Small intestine (tissue), 7 donors: ENCODE data around the gene RRP12. TPM values are rescaled to one million over a fixed set of nuclear protein-coding genes. Genes with fewer than 3 reads are reported as not detected.
"Not testable (repeated sequence)": the region's sequence is repeated elsewhere in the genome, so short reads cannot be mapped to it uniquely, and the experiment has no call there.

Experiments used
- DNase-seq, 2 donors: peaks; one replicate each; pipeline versions ENCODE4 v3.0.0 to v3.0.0-alpha.2; 2013
- FAIRE-seq: peaks from 2 replicates; lab custom pipeline; 2012; peaks lifted over from hg19 to GRCh38; lab: Jason Lieb, UNC
- H3K27ac ChIP-seq, 3 donors: one replicate each; pipeline ENCODE4 v1.5.1; 2013; ENCODE audit warnings: low read length in 2 of 3, mild to moderate bottlenecking in 2 of 3, control low read depth in 1 of 3, inconsistent platforms in 1 of 3, low read depth in 1 of 3, moderate library complexity in 1 of 3
- H3K27me3 ChIP-seq, 3 donors: one replicate each; pipeline ENCODE4 v1.6.1; 2013; ENCODE audit warnings: low read length in 3 of 3, inconsistent platforms in 1 of 3; ENCODE audit not compliant: control insufficient read depth in 3 of 3, insufficient read depth in 3 of 3
- H3K36me3 ChIP-seq, 3 donors: one replicate each; pipeline ENCODE4 v1.6.1; 2013; ENCODE audit warnings: low read length in 3 of 3, inconsistent platforms in 1 of 3, low read depth in 1 of 3, mild to moderate bottlenecking in 1 of 3, moderate library complexity in 1 of 3; ENCODE audit not compliant: control insufficient read depth in 3 of 3, insufficient read depth in 2 of 3
- H3K4me1 ChIP-seq, 3 donors: one replicate each; pipeline ENCODE4 v1.6.1; 2013; ENCODE audit warnings: low read length in 2 of 3, inconsistent platforms in 1 of 3, low read depth in 1 of 3, mild to moderate bottlenecking in 1 of 3, moderate library complexity in 1 of 3; ENCODE audit not compliant: control insufficient read depth in 3 of 3, insufficient read depth in 2 of 3
- H3K4me3 ChIP-seq, 3 donors: one replicate each; pipeline ENCODE4 v1.5.1; 2013; ENCODE audit warnings: low read length in 3 of 3, control low read depth in 1 of 3, inconsistent platforms in 1 of 3, low read depth in 1 of 3, mild to moderate bottlenecking in 1 of 3, moderate library complexity in 1 of 3
- H3K9me3 ChIP-seq, 2 donors: one replicate each; pipeline ENCODE4 v1.6.1; 2013; ENCODE audit warnings: low read depth in 1 of 2, low read length in 1 of 2; ENCODE audit not compliant: control insufficient read depth in 2 of 2, insufficient read depth in 1 of 2
- WGBS, 3 donors: extraction: QIAGEN DNeasy Blood & Tissue Kit; methylation state at CpG; one replicate each; pipeline ENCODE4 v1.1.7; 2013; 5-methylcytosine and 5-hydroxymethylcytosine counted together
- polyA plus RNA-seq, 4 donors: library from polyadenylated mRNA; stranded (reverse) in 3 of 4; unstranded in 1 of 4; fragments of 200-250 nt in 3 of 4; fragments of 120-200 nt in 1 of 4; gene quantifications; one replicate each; pipeline versions ENCODE4 v1.2.1 to v1.2.3, GENCODE V29; 2013
- donor health status: healthy with polysubstance abuse.
- donor health status: control.
- donor health status: control.
- donor health status: Bipolar disorder and iron deficiency.
- donor health status: healthy.

RRP12 gene
- polyA plus RNA-seq, 4 donors: 6.0 to 24.5 (median 12.5) TPM

- WGBS, 3 donors: 87 to 91% (median 88%) methylated on average over 6 of the region's 6 CpGs
- not testable (repeated sequence) for H3K9me3 ChIP-seq, FAIRE-seq, DNase-seq, H3K27ac ChIP-seq, H3K4me3 ChIP-seq, H3K4me1 ChIP-seq, H3K27me3 ChIP-seq, H3K36me3 ChIP-seq
Measured at GRCh38 chr10:97343664-97344063, 57.5 kb downstream of the RRP12 start.

DNA sequence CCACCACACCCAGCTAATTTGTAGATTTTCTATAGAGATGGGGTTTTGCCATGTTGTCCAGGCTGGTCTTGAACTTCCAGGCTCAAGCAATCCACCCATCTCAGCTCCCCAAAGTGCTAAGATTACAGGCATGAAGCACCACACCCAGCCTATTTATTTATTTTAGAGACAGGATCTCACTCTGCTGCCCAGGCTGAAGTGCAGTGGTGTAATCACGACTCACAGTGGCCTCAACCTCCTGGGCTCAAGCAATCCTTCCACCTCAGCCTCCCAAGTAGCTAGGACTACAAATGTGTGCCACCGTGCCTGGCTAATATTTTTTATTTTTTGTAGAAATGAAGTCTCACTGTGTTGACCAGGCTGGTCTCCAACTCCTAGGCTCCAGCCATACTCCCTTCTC is 59.7 kb downstream of the RRP12 start:
- H3K4me1 ChIP-seq: no peaks in the 10 kb centered on the region
- no peak overlapping the region for H3K4me3 ChIP-seq
- no peaks in the 10 kb centered on the region for H3K36me3 ChIP-seq
- H3K9me3 ChIP-seq: no peaks in the 10 kb centered on the region
- no peaks in the 10 kb centered on the region for H3K27me3 ChIP-seq
- no peak for DNase-seq
- H3K27ac ChIP-seq: no peak overlapping the region
- no peak for FAIRE-seq
- WGBS, 3 donors: 68 to 73% (median 69%) methylated on average over 2 of the region's 2 CpGs

DNA sequence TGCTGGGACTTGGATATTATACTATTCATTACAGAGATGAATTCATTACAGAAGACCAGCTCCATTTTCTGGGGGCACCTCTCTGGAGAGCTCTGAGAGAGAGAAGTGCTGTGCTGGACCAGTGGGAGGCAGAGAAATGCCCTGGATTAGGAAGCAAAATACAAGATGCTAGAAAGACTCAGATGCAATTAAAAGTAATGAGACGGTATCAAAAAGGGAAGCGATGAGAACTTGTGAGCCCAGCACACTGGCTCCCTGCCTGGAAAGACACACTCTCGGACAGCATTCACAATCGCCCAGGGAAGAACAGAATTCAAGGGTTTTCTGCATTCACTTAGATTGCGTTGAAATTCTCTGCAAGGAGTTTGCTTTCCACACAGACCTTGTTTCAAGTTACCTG is 63.1 kb downstream of the RRP12 start:
- WGBS, 3 donors: 68 to 80% (median 71%) methylated on average over 5 of the region's 5 CpGs
- Histone ChIP-seq H3K27ac (no peak overlapping the region), H3K36me3 (no peaks in the 10 kb centered on the region), H3K9me3 (no peaks in the 10 kb centered on the region), H3K27me3 (peaks cover 0 to 5% (median 0%) of the 10 kb centered on the region in 3 donors), H3K4me1 (no peaks in the 10 kb centered on the region), H3K4me3 (no peak overlapping the region)
- DNase-seq (no peak), FAIRE-seq (no peak)

DNA sequence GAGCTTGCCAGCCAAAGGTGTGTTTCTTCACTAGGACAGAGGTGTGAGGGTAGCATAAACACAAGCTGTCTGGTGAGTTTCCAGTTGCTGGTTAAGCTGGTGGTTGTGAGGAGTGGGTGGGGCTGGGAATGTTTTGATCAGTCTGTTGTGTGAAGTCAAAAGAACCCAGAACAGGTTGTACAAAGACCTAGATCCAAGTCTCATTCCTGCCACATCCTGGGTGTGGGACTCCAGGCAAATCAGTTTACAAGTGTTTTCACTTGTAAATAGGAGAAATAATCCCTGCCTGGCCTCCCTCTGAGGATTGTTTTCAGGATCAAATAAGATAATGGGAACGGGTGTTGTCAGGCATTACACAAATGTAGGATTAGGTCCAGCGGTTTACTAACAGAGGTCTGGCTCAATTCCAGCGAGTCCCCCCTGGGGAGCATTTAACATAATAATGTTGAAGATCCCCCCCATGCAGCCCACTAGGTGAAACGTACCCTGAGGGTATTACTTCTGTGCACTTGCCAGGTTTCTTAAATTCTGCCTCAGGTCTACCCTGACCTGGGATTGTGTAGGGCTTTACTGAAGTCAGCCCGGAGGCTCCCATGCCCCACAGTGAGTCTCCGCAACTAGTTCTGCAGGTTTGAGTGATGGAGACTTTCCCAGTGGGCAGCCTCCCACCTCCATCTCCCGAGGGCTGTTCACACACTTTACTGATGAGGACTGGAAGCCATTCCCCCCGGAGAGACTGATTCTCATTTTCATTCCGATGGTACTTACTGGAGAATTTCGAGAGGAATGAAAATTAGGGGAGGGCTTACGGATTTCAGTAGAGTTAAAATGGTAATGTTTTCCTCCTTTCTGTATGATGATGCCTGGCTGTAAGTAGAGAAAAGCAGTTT is 64.0 kb downstream of the RRP12 start:
- Histone ChIP-seq H3K27me3 (peaks cover 0 to 5% (median 0%) of the 10 kb centered on the region in 3 donors), H3K27ac (no peak overlapping the region), H3K9me3 (no peaks in the 10 kb centered on the region), H3K36me3 (no peaks in the 10 kb centered on the region), H3K4me3 (no peak overlapping the region), H3K4me1 (no peaks in the 10 kb centered on the region)
- 37 to 42% (median 38%) methylated on average over 11 of the region's 11 CpGs for WGBS, 3 donors
- FAIRE-seq (no peak), DNase-seq (peak; percentile 66 to 79)

- Histone ChIP-seq H3K27ac (no peak overlapping the region), H3K27me3 (peaks cover 0 to 5% (median 0%) of the 10 kb centered on the region in 3 donors), H3K36me3 (peaks cover 0 to under 1% (median 0%) of the 10 kb centered on the region in 3 donors), H3K9me3 (no peaks in the 10 kb centered on the region), H3K4me3 (no peak overlapping the region), H3K4me1 (peaks cover 0 to 3% (median 0%) of the 10 kb centered on the region in 3 donors)
- FAIRE-seq (no peak), DNase-seq (no peak)
- 27 to 40% (median 39%) methylated on average over 5 of the region's 5 CpGs for WGBS, 3 donors
Measured at GRCh38 chr10:97336446-97336845, 64.7 kb downstream of the RRP12 start.

- Histone ChIP-seq H3K27ac (no peak overlapping the region), H3K4me1 (peaks cover 0 to 8% (median 2%) of the 10 kb centered on the region in 3 donors), H3K9me3 (no peaks in the 10 kb centered on the region), H3K36me3 (peaks cover 0 to 4% (median 0%) of the 10 kb centered on the region in 3 donors), H3K27me3 (peaks cover 0 to 5% (median 0%) of the 10 kb centered on the region in 3 donors), H3K4me3 (no peak overlapping the region)
- FAIRE-seq (no peak), DNase-seq (peak in 1 of 2 donors; percentile 13)
- 57 to 64% (median 57%) methylated on average over 5 of the region's 5 CpGs for WGBS, 3 donors
Measured at GRCh38 chr10:97336006-97336405, 65.1 kb downstream of the RRP12 start.

GRCh38 chr10:97335188-97335619 is 65.9 kb downstream of the RRP12 start:
- Histone ChIP-seq H3K27me3 (peaks cover 0 to 5% (median 0%) of the 10 kb centered on the region in 3 donors), H3K27ac (peak overlapping the region in 1 of 3 donors; percentile 96), H3K9me3 (no peaks in the 10 kb centered on the region), H3K4me3 (peak overlapping the region; percentile 57 to 98 (median 63)), H3K4me1 (peaks cover 0 to 11% (median 2%) of the 10 kb centered on the region in 3 donors), H3K36me3 (peaks cover 0 to 9% (median 0%) of the 10 kb centered on the region in 3 donors)
- FAIRE-seq: no peak
- DNase-seq: peak in 1 of 2 donors; percentile 19
- WGBS, 3 donors: 14 to 21% (median 20%) methylated on average over 25 of the region's 25 CpGs

DNA sequence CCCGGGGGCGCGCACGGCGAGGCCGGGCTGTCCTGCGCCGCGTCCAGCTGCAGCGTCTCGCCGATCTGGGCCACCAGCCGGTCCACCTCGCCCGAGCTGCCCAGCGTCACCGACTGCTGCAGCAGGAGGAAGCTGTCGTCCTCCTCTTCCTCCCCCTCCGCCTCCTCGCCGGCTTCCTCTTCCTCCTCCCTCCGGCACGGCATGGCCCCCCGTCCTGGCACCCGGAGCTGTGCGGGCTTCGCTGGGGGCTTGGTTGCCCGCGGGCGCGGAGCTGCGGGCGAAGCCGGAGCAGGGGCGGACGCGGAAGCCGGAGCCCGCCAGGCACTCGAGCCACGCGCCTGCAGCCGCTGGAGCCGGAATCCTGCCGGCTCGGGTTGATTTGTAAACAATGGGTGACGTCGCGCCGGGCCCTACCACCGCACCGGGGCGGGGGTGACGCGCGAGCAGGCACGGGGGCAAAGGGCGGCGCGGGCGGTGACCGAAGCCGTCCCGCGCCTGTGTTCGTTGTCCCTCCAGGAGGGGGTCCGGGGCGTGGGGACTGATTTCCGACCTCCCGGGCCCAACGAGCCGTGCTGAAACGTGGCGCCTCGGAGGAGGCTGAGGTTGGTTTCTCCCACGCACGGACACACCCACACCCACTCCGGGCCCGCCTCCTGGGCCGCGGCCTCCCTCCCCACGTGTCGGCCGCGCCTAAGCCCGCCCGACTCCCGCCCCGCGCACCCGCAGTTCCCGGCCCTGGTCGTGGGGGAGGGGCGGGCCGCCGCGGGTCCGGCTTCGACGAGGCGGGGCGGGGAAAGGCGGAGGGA is 66.6 kb downstream of the RRP12 start, which contains the start of gene FRAT2:
FRAT2 (minus strand) TSS at position 360 of the 806 bp plus-strand sequence; CDS start at position 203, 157 bp downstream.
- no peak for FAIRE-seq
- WGBS, 3 donors: 0 to 1% (median 0%) methylated on average over 57 to 103 of the region's 103 CpGs

More for the DNA sequence above, 66.6 kb downstream of the RRP12 start, which contains the start of gene FRAT2:
- peaks cover 0 to 13% (median 0%) of the 10 kb centered on the region in 3 donors for H3K36me3 ChIP-seq
- peak within 1 kb of the TSS; percentile 81 to 98 (median 82) for H3K4me3 ChIP-seq
- DNase-seq: peak; percentile 93 to 97
- no peaks in the 10 kb centered on the region for H3K9me3 ChIP-seq
- peaks cover 0 to 17% (median 5%) of the 10 kb centered on the region in 3 donors for H3K4me1 ChIP-seq
- peak within 1 kb of the TSS; percentile 85 to 96 (median 86) for H3K27ac ChIP-seq
- peaks cover 0 to 5% (median 0%) of the 10 kb centered on the region in 3 donors for H3K27me3 ChIP-seq
